GDM1 (cell line): Measurements from ENCODE around the gene GCKR.

Experiments
- DNase-seq: peaks from one replicate; lab custom pipeline; 2025; lab: John Stamatoyannopoulos, UW

Gene GCKR, protein sequence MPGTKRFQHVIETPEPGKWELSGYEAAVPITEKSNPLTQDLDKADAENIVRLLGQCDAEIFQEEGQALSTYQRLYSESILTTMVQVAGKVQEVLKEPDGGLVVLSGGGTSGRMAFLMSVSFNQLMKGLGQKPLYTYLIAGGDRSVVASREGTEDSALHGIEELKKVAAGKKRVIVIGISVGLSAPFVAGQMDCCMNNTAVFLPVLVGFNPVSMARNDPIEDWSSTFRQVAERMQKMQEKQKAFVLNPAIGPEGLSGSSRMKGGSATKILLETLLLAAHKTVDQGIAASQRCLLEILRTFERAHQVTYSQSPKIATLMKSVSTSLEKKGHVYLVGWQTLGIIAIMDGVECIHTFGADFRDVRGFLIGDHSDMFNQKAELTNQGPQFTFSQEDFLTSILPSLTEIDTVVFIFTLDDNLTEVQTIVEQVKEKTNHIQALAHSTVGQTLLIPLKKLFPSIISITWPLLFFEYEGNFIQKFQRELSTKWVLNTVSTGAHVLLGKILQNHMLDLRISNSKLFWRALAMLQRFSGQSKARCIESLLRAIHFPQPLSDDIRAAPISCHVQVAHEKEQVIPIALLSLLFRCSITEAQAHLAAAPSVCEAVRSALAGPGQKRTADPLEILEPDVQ

DNA sequence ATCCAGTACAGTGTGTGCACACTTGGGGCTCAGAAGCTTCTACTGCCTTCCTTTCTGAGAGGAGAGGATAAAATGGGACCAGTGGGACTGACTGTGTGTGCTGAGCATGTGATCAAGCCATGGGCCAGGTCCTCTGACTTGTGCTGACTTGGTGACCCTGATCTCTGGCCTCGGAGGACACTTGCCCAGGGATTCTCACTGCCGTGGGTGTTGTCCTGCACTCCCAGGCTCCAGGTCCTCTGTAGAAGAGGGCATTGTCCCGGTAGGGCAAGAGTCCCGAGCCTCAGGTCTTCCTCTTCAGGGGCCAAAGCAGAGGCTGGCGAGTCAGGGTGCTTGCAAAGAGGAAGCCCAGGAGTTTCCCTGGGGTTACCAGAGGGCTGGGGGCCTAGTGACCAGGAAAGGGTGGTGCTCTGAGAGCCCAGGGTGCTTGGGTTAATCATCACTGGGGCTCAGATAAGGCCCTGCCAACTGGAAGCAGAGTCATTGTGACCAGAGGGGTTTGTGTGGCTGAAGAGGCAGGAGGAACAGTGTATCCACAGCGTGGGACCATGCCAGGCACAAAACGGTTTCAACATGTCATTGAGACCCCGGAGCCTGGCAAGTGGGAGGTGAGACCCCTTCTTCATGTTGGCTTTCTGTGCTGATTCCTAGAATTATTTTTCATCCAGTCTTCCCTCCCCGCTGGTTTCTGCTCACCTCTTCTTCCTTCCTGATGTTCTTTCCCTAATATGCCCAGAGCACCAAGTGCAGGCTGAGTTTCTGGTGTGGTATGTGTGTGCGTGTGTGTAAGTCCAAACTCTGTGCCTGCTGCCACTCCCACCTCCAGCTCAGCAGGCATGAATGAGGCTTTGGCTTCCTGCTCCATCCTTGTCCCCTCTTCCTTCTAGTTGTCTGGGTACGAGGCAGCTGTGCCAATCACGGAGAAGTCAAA is at the start of gene GCKR:
TSS of gene GCKR (plus strand) at position 483 of the 931 bp plus-strand sequence. CDS start at position 549, 66 bp downstream.
- DNase-seq: no peak

DNA sequence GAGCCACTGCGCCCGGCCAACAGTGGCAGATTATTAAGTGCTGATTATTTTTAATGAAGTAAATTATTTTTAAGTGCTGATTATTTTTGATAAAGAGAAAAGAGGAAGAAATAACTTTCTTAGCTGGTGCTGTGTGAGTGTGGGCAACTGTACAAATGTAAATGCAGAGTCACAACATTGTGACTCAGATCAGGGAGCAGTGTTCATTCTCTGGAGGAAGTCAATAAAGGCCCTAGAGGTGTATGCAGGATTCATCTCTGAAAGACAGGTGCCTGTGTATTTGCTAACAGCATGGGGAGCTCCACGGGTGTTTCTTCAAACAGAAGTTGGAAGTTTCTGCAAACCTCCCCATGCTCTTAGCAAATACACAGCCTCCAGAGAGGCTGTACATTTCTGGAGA is 48.3 kb upstream of the GCKR start:
- DNase-seq: no peak

DNA sequence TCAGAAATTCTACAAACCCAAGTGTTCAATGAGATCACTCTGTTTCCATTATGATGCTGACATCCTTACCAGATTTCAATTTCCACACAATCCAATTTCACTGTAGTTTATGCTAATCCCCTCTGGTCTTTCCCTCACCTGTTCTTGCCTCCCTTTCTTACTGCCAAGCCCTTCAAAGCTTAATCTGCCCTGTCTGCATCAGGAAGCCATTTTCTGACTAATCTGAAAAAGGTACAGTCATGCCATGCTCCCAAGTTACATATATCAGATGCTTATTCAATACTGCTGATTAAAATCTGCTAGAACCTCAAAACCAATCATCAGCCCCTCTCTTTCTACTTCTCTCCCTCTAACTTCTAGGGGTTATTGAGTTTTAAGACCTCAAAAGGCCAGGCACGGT is 45.5 kb upstream of the GCKR start:
- DNase-seq: no peak

DNA sequence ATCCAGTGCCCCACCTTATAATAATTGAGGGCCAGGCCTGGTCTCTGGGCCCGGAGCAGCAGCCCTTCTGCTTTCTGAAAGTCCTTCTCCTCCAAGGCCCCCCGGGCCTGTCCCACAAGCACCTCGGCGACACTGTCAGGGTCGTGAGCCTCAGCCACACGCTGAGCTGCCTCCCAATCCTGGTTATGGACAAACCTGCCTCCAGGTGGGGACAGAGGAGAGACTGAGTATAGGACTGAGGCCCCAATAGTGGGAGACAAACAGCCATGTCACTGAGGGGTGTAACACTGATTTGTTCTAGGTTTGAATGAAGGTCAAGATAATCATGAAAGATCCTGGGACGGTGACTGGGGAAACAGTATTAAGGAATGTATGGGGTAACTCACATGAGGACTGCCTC is 42.7 kb upstream of the GCKR start:
- DNase-seq: no peak

DNA sequence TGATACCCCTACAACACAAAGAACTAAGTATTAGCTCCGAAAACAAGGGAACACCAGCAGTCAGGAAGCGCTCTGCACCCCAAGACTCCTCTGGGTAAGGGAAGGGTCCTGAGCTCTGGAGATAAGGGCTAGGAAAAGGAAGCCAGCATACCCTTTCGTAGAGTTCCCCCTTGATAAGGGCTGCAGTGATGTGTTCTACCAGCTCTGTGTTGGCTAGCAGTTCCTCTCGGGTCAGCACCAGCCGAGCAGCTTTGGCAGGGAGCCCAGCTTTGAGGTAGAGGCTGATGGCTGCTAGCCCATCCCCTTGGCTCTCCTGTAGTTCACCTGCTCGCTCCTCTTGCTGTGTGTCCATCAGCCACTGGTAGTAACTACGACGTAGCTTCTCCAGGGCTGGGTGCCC is 35.5 kb upstream of the GCKR start:
- DNase-seq: no peak

DNA sequence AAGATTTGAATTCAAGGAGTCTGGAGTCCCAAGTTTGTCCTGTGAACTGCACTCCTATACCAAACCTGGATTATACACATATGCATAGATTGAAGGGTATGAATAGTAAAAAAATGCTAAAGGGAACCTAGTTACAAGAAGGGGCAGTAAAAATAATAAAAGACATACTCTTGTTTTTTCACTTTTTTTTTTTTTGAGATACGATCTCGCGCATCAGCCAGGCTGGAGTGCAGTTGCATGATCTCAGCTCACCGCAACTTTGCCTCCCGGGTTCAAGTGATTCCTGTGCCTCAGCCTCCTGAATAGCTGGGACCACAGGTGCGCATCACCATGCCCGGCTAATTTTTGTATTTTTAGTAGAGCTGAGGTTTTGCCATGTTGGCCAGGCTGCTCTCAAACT is 32.2 kb upstream of the GCKR start:
- DNase-seq: no peak

DNA sequence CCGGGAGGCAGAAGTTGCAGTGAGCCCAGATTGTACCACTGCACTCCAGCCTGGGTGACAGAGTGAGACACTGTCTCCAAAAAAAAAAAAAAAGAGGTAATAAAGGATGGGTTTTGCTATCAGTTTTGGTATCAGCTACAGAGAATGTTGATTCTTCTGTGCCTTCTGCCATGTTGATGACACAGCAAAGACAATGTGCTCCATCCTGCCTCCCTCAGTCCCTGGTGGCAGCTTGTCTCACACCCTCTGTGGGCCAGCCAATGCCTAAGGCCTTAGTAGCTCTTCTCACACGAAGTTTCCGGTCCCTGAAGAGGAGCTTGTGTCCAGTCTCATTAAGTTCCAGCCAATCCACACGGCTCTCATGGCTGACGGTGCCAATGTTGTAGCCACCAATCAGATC is 24.7 kb upstream of the GCKR start:
- DNase-seq: no peak

DNA sequence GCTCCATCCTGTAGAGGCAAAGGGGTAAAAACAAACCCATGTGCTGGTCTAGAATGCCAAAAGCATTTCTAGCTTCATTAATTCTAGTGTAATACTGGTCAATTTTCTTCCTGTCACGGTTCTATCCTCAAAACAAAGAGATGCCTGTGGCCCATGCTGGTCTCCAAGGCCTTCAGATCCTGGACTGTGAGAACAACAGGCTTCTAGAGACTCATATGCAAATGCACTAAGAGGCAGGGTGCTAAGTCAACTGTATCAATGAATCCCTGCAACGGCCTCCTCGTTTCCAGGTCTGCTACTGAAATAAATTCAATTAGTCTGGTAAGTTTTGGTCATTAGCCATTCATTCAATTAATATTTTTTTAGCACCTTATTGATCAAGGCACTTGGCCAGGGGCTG is 11.1 kb upstream of the GCKR start:
- no peak for DNase-seq

DNA sequence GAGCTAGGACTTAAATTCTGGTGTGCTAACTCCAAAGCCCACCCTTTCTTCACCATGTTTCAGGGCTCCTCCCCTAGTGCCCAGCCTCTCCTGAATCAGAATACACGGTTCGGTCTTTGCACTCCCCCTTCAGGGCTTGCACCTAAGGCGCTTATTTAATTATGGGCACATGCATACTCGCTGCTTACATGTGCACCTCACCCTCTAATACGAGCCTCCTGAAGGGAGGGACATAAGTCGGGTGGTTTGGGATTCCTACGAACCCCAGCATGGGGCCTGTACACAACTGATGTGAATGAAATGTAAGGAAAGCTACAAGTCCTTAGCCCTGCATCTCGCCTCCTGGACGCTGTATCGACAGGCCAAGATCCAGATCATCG is 7.5 kb upstream of the GCKR start:
- DNase-seq: no peak

DNA sequence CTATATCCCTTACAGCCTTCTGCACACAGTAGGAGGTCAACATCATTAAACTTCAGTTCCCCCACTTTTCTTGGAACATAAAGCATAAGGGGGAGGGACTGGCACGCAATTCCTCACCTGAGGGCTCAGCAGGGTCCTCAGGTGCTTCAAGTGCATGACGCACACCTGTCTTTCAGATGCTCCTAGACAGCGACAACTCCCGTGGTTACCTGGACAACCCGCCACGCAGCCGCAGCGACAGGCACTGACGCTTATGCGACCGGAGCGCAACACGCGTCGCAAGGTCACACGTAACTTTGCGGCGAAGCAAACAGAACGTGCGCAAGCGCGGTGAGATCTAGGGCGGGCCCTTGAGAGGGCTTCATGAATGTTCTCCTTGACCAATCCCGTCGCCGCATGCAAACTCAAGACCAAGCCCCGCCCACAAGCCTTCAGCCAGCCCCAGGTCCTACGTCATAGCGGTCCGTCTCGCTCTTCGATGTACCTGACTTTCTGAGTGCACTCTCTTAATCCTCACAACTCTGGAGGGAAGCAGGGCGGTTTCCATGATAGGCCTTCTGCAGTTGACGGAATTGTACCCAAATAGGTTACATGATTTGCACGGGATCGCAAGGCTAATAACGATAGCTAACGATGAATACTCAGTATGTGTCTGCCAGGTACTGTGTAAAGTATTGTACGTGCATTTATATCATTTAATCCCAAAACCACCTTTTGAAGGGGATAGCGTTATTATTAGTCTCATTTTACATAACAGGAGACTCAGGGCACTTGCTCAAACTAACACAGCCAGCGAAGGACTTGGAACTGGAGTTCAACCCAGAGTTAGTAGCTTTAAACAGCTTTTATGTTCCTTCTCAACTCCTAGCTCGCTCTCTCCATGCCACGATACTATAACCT is 6.9 kb upstream of the GCKR start, which contains the start of gene IFT172:
TSS of gene IFT172 (minus strand) at position 246 of the 900 bp plus-strand sequence. CDS start at position 156, 90 bp downstream.
- peak; percentile 90 for DNase-seq

DNA sequence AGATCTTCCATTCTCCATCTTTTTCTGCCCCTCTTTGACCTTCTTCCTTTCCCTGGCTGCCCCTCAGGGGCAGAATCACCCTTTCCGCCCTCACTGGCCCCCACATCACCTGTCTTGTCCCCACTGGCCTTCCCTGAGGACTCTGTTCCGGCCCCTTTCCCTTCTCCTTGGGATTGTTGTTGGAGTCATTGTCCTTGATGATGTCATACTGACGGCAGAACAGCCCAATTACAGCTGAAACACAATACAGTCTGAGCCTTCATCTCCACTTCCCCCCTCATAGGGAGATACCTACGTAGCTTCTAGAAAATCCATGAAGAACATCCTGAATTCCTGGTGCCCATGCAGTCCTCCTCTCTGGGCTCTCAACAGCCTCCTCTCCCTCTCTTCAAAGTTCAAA is 4.1 kb upstream of the GCKR start:
- DNase-seq: no peak

DNA sequence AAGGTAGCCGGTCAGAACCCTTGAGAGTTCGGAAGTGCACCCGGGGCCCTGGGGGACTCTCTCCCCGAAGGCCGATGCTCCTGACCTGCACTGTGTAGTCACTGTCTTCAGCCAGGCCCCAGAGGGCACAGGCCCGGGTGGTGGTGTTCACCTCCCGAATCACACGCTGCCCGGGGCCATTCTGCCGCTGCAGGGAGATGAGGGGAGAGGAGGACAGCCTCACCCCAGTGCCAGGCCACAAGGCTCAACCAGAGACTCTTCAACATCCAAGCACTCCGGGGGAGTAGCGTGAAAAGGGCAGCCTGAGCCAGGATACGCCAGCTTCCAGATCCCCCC is 2.7 kb upstream of the GCKR start:
- no peak for DNase-seq

DNA sequence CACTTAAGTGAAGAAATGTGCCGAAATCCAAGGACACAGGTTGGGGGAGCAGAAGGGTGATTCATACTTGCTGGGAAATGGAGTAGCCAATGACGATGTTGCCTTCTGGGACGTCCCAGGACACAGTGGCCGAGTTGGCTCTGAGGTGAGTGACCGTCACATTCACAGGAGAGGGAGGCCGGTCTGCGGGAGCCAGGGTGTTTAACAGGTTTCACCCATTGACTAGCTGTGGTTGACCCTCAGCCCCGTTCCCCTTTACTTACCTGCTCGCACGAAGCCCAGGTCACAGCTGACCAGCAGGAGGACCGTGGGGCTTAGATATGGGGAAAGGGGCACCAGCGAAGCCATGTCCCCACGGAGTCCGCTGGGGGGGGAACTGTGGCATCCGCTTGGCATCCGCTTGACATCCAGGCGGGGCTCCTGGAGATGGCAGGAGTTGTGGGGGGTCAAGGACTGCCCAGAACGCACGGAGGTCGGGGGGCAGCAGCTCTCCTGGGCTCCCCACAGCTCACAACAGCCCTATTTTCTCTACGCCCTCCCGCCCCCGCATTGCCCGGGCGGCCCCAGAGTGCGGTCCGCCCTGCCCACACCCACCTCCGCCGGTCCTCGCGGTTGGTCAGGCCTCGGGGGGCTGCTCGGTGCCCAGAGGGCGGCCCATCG is 2.2 kb upstream of the GCKR start:
- no peak for DNase-seq

DNA sequence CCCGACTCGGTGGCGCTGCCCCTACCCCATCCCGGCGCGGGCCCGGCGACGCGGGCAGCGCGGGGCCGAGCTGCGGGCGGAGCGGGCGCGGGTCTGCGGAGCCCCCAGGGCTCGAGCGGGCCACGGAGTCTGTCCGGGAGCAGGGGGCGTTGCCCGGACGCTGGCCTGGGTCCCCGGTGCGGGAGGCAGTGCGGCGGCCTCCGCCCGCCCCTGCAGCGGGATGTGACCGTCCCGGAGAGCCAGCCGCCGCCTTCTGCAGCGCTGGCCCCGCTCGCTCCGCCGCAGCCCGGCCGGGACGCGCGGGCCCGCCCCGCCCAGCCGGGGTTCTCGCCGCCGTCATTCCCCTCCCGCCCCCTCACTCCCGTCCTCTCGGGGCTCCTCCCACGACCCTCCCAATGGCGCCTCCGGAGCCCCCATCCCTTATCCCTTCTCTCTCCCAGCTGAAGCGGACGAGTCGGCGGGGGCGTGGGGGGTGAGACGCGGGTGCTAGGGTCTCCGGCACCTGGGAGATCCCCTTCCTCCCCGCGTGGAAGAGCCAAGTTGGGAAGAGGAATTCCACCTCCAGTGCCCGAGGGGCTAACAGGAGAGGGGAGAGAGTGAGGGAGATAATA is 1.6 kb upstream of the GCKR start, which contains the start of gene FNDC4:
TSS of gene FNDC4 (minus strand) at position 257 of the 611 bp plus-strand sequence. CDS start 521 bp downstream, outside the sequence.
- DNase-seq: no peak

DNA sequence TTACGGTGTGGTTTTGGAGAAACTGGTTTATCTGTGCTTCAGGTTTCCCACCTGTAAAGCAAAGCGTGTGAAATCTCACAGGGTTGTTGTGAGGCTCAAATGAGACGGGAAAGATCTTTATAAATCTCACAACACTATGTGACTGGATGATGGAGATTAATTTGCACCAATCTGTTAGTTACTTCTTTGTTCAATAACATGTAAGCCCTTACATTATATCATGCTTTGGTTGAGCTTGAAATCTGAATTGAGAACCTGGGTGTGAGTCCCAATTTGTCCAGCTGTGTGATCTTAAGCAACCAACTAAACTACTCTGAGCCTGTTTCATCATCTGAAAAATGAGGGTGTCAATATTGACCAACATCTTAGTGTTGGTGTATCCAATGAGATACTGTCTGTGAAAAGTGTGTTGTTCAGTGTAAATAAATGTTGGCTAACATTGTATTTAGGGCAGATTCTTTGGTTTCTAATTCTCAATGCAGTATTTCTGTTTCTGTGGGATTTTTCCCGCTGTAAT is 741 bp upstream of the GCKR start:
- no peak for DNase-seq

DNA sequence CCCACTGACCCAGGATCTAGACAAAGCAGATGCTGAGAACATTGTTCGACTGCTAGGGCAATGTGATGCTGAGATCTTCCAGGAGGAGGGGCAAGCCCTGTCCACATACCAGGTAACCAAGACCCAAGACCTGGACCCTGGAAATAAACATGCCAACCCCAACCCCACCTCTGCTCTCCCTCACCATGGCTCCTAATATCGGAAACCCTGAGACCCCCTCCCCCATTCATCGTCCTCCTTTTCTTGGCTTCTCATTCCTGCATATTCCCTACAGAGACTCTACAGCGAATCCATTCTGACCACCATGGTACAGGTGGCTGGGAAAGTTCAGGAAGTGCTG is 619 bp downstream of the GCKR start:
- no peak for DNase-seq

DNA sequence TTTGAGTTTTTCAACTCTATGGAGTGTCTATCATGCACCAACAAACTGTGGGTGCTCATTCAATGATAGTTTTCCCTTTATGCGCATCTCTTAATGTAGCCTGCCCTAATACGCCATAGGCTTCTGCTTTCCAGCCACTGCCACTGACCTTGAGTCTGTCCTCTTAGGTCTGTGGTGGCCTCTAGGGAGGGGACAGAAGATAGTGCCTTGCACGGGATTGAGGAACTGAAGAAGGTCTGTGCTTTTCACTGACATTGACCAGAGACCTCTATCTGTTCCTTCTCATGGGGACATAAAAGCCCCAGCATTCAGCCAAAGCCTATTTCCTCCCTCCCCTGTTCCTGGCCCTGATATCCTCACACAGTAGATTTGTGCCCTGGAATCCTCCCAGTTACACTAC is 2.3 kb downstream of the GCKR start:
- no peak for DNase-seq

DNA sequence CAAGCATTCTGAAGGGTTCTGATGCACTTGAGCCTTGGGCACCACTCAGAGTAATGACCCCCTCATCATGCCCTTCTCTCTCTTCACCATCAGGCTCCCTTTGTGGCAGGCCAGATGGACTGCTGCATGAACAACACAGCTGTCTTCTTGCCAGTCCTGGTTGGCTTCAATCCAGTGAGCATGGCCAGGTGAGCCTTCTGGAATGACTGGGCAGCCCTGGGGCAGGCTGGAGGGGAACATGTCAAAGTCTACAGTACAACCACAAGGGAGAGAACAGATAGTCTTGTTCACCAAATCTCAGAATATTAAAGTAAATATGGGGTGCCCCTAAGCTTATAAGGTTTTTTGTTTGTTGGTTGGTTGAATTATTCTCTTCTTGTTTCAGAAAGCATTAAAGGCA is 4.4 kb downstream of the GCKR start:
- no peak for DNase-seq

DNA sequence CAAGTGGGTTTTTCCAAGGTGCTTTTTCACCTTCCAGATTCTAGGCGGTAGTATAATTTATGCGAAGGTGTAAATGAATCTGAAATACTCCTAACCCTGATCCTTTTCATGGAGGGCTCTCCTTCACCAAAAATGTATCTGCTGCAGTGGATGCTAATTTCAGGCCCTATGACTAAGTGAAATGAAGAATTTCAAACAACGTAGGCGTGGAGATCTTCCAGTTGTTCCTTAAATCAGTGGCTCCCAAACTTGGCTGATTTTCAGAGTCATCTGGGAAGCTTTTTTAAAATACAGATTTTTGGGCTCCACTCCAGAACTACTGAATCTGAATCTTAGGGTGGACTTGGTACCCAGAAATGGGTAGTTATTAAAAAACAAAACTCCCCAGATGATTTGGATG is 5.5 kb downstream of the GCKR start:
- no peak for DNase-seq

DNA sequence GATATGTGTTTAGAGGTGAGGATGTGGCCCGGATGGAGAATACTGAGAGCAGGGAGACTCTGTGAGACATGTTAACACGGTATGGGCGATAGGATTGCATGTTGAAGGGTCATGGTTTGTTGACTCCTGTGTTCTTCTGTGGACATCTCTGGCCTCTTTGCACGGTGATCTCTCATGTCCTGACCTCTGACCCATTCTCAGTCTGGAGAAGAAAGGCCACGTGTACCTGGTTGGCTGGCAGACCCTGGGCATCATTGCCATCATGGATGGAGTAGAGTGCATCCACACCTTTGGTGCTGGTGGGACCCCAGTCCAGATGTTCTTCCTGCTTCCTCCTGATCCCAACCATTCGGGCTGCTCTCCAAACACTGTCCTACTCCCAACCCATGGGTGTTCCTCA is 9.9 kb downstream of the GCKR start:
- DNase-seq: no peak
